ENCODE data around the gene TTI1.

GRCh38 chr20:37941332-37941731 lies 91.9 kb downstream of the TTI1 start:
- TF ChIP-seq CTCF (IDR thresholded peaks at IDR 0.05) (no peak), POLR2A (IDR thresholded peaks at IDR 0.05) (no peak), EP300 (IDR thresholded peaks at IDR 0.05; ENCODE audit: low read depth) (no peak), POLR2AphosphoS5 (IDR thresholded peaks at IDR 0.05) (no peak)
